Breast epithelium (tissue), 4 donors: Measurements from ENCODE around the gene SNCB. TPM values are rescaled to one million over a fixed set of nuclear protein-coding genes. Genes with fewer than 3 reads are reported as not detected.

Experiments used
- DNase-seq, 2 donors: peaks; one replicate each; pipeline ENCODE4 v3.0.0-alpha.2; 2019; ENCODE audit warnings: low spot score in 2 of 2
- H3K27ac ChIP-seq, 2 donors: fragments of 200-600 bp; sonication (generic) in 1 of 2; one replicate each; pipeline ENCODE4 v1.5.1; 2016 to 2019; ENCODE audit warnings: mild to moderate bottlenecking in 1 of 2
- H3K27me3 ChIP-seq, 2 donors: fragments of 200-600 bp; sonication (generic) in 1 of 2; one replicate each; pipeline versions ENCODE4 v1.5.1 to v1.6.0; 2017 to 2019; ENCODE audit warnings: control low read depth in 1 of 2, mild to moderate bottlenecking in 1 of 2
- H3K36me3 ChIP-seq: fragments of 200-600 bp; one replicate; pipeline ENCODE4 v1.5.1; 2019
- H3K4me1 ChIP-seq, 2 donors: fragments of 200-600 bp; sonication (generic); one replicate each; pipeline ENCODE4 v1.5.1; 2016 to 2019; ENCODE audit warnings: control low read depth in 1 of 2
- H3K4me3 ChIP-seq, 3 donors: fragments of 200-600 bp; sonication (generic); 1 replicate in 2 of 3; 2 replicates in 1 of 3; pipeline ENCODE4 v1.5.1; 2016 to 2019; ENCODE audit warnings: mild to moderate bottlenecking in 3 of 3, moderate library complexity in 2 of 3
- H3K9me3 ChIP-seq, 2 donors: fragments of 200-600 bp; sonication (generic) in 1 of 2; one replicate each; pipeline ENCODE4 v1.5.1; 2016 to 2019; ENCODE audit warnings: control low read depth in 1 of 2
- CTCF ChIP-seq, 3 donors: fragments of 450-650 bp; IDR thresholded peaks; one replicate each; pipeline ENCODE4 v1.5.1; 2016 to 2017; ENCODE audit warnings: antibody characterized with exemption in 3 of 3, mild to moderate bottlenecking in 3 of 3, moderate library complexity in 3 of 3
- POLR2A ChIP-seq: fragments of 450-650 bp; IDR thresholded peaks from one replicate; pipeline ENCODE4 v1.6.1; 2016; ENCODE audit warnings: antibody characterized with exemption, mild to moderate bottlenecking, moderate library complexity
- POLR2AphosphoS5 ChIP-seq, 3 donors: sonication (generic); formaldehyde crosslinking; IDR thresholded peaks; one replicate each; pipeline ENCODE4 v1.6.1; 2017; ENCODE audit warnings: antibody characterized with exemption in 3 of 3
- intact Hi-C: fragments of 100-400 bp; cut with DNase I; formaldehyde crosslinking; loops from one replicate; pipeline ENCODE4 v1.15.1; 2023; ENCODE audit warnings: low total_unique reads
- total RNA-seq, 3 donors: library from RNA; depleted of rRNA; stranded (reverse); fragments of >200 nt; gene quantifications; one replicate each; pipeline ENCODE4 v1.1.0, GENCODE V29; 2016

Gene SNCB
- total RNA-seq, 3 donors from 2014 or later: not detected

- Histone ChIP-seq H3K36me3 (no peaks in the 10 kb centered on the region), H3K27ac (no peak overlapping the region), H3K4me3 (no peak overlapping the region), H3K4me1 (no peaks in the 10 kb centered on the region), H3K9me3 (no peaks in the 10 kb centered on the region), H3K27me3 (peaks cover 0 to 8% of the 10 kb centered on the region in 2 donors)
- TF ChIP-seq POLR2AphosphoS5 (IDR thresholded peaks at IDR 0.05) (no peak), POLR2A (no peak), CTCF (IDR thresholded peaks at IDR 0.05) (no peak)
- intact Hi-C loops: loop anchor here (5.0 kb wide), 1 partner anchor 347 kb away; no protein-coding TSS in a partner anchor
- no peak for DNase-seq
These were observed 8.9 kb upstream of the SNCB start for GRCh38 chr5:176639208-176639607.

- Histone ChIP-seq H3K27me3 (peaks cover 0 to 13% of the 10 kb centered on the region in 2 donors), H3K27ac (no peak overlapping the region), H3K4me3 (no peak overlapping the region), H3K36me3 (no peaks in the 10 kb centered on the region), H3K4me1 (no peaks in the 10 kb centered on the region), H3K9me3 (no peaks in the 10 kb centered on the region)
- no peak for DNase-seq
- TF ChIP-seq POLR2AphosphoS5 (IDR thresholded peaks at IDR 0.05) (no peak), CTCF (IDR thresholded peaks at IDR 0.05) (no peak), POLR2A (no peak)
- intact Hi-C loops: loop anchor here (5.0 kb wide), 1 partner anchor 346 kb away; no protein-coding TSS in a partner anchor
These were observed 8.1 kb upstream of the SNCB start for GRCh38 chr5:176638437-176638836.

- intact Hi-C loops: loop anchor here (5.0 kb wide), 1 partner anchor 345 kb away; no protein-coding TSS in a partner anchor
- H3K9me3 ChIP-seq: no peaks in the 10 kb centered on the region
- peaks cover 0 to 22% of the 10 kb centered on the region in 2 donors for H3K27me3 ChIP-seq
- no peak for TF ChIP-seq POLR2AphosphoS5 (IDR thresholded peaks at IDR 0.05)
- TF ChIP-seq CTCF (IDR thresholded peaks at IDR 0.05): no peak
- TF ChIP-seq POLR2A: no peak
- no peaks in the 10 kb centered on the region for H3K36me3 ChIP-seq
- H3K27ac ChIP-seq: no peak overlapping the region
- no peaks in the 10 kb centered on the region for H3K4me1 ChIP-seq
- DNase-seq: no peak
- H3K4me3 ChIP-seq: no peak overlapping the region
These were observed 7.2 kb upstream of the SNCB start for GRCh38 chr5:176637556-176637955.

- no peaks in the 10 kb centered on the region for H3K36me3 ChIP-seq
- no peak overlapping the region for H3K27ac ChIP-seq
- intact Hi-C loops: loop anchor here (5.0 kb wide), 1 partner anchor 344 kb away; no protein-coding TSS in a partner anchor
- no peak for DNase-seq
- no peaks in the 10 kb centered on the region for H3K9me3 ChIP-seq
- H3K4me3 ChIP-seq: no peak overlapping the region
- no peak for TF ChIP-seq CTCF (IDR thresholded peaks at IDR 0.05)
- no peak for TF ChIP-seq POLR2AphosphoS5 (IDR thresholded peaks at IDR 0.05)
- no peak for TF ChIP-seq POLR2A
- no peaks in the 10 kb centered on the region for H3K4me1 ChIP-seq
- H3K27me3 ChIP-seq: peaks cover 0 to 33% of the 10 kb centered on the region in 2 donors
These were observed 6.1 kb upstream of the SNCB start for GRCh38 chr5:176636426-176636825.

GRCh38 chr5:176633598-176633997, 3.3 kb upstream of the SNCB start:
- no peak for DNase-seq
- Histone ChIP-seq H3K4me1 (peaks cover 4 to 6% of the 10 kb centered on the region in 2 donors), H3K27ac (no peak overlapping the region), H3K4me3 (no peak overlapping the region), H3K27me3 (peaks cover 6 to 62% of the 10 kb centered on the region in 2 donors), H3K9me3 (no peaks in the 10 kb centered on the region), H3K36me3 (no peaks in the 10 kb centered on the region)
- intact Hi-C loops: no loop called here
- TF ChIP-seq POLR2AphosphoS5 (IDR thresholded peaks at IDR 0.05): no peak
- no peak for TF ChIP-seq CTCF (IDR thresholded peaks at IDR 0.05)
